Ishikawa (cell line): Measurements from ENCODE around the gene EBPL.

Experiments
- CEBPB ChIP-seq: IDR thresholded peaks from 2 replicates; pipeline ENCODE4 v1.6.1; 2012
- CREB1 ChIP-seq: IDR thresholded peaks from 2 replicates; pipeline ENCODE4 v1.6.1; 2012; ENCODE audit warnings: low read depth
- EGR1 ChIP-seq: IDR thresholded peaks from 2 replicates; pipeline ENCODE4 v1.6.1; 2012
- EP300 ChIP-seq: IDR thresholded peaks from 2 replicates; pipeline ENCODE4 v1.6.1; 2012; ENCODE audit warnings: borderline replicate concordance
- FOXM1 ChIP-seq: IDR thresholded peaks from 2 replicates; pipeline ENCODE4 v1.6.1; 2012; ENCODE audit warnings: low read depth, borderline replicate concordance
- MAX ChIP-seq: IDR thresholded peaks from 2 replicates; pipeline ENCODE4 v1.6.1; 2012
- NFIC ChIP-seq: IDR thresholded peaks from 2 replicates; pipeline ENCODE4 v1.6.1; 2012
- RAD21 ChIP-seq: IDR thresholded peaks from 2 replicates; pipeline ENCODE4 v1.6.1; 2012; ENCODE audit warnings: low read depth
- REST ChIP-seq: IDR thresholded peaks from 2 replicates; pipeline ENCODE4 v1.6.1; 2012; ENCODE audit warnings: low read depth, mild to moderate bottlenecking
- TAF1 ChIP-seq: IDR thresholded peaks from 2 replicates; pipeline ENCODE4 v1.6.1; 2012; ENCODE audit warnings: low read depth, mild to moderate bottlenecking
- TCF12 ChIP-seq: IDR thresholded peaks from 2 replicates; pipeline ENCODE4 v1.6.1; 2012; ENCODE audit warnings: low read depth
- TEAD4 ChIP-seq: IDR thresholded peaks from 2 replicates; pipeline ENCODE4 v1.6.1; 2012
- USF1 ChIP-seq: IDR thresholded peaks from 2 replicates; pipeline ENCODE4 v1.6.1; 2012
- YY1 ChIP-seq: IDR thresholded peaks from 2 replicates; pipeline ENCODE4 v1.6.1; 2012; ENCODE audit warnings: low read depth
- ZBTB7A ChIP-seq: IDR thresholded peaks from 2 replicates; pipeline ENCODE4 v1.6.1; 2012; ENCODE audit warnings: low read depth

Gene EBPL

GRCh38 chr13:49629196-49629938 is 61.9 kb downstream of the EBPL start:
- no peak for TF ChIP-seq CEBPB
- TF ChIP-seq NFIC = no peak

GRCh38 chr13:49627831-49628652 is 63.2 kb downstream of the EBPL start, which contains the start of gene ARL11:
Gene ARL11, plus strand, starts transcription at chr13:49628507. Its CDS starts 1,941 bp downstream, at chr13:49630448.
- TF ChIP-seq RAD21 = no peak
- TF ChIP-seq REST = no peak
- TF ChIP-seq ZBTB7A = no peak
- TF ChIP-seq MAX = no peak
- TF ChIP-seq USF1 = no peak
- no peak for TF ChIP-seq NFIC
- TF ChIP-seq CREB1 = no peak
- TF ChIP-seq YY1 = no peak
- TF ChIP-seq FOXM1 = no peak
- no peak for TF ChIP-seq EGR1
- no peak for TF ChIP-seq TEAD4
- no peak for TF ChIP-seq EP300
- TF ChIP-seq TAF1 = no peak
- TF ChIP-seq CEBPB = no peak
- TF ChIP-seq TCF12 = no peak

GRCh38 chr13:49625392-49626079 is 65.8 kb downstream of the EBPL start:
- TF ChIP-seq TEAD4 (no peak), USF1 (no peak), FOXM1 (no peak), NFIC (no peak), REST (no peak), TAF1 (no peak), RAD21 (no peak), EGR1 (no peak), EP300 (no peak), ZBTB7A (no peak), YY1 (no peak), CREB1 (no peak), MAX (no peak), TCF12 (no peak)

- no peak for TF ChIP-seq EP300
- no peak for TF ChIP-seq USF1
- TF ChIP-seq TEAD4 = no peak
- TF ChIP-seq CEBPB = no peak
- no peak for TF ChIP-seq EGR1
- TF ChIP-seq NFIC = no peak
- TF ChIP-seq TCF12 = no peak
- no peak for TF ChIP-seq FOXM1
- TF ChIP-seq RAD21 = no peak
- TF ChIP-seq YY1 = no peak
- no peak for TF ChIP-seq MAX
- TF ChIP-seq TAF1 = no peak
- TF ChIP-seq CREB1 = no peak
- no peak for TF ChIP-seq REST
- no peak for TF ChIP-seq ZBTB7A
These were observed 67.1 kb downstream of the EBPL start for GRCh38 chr13:49624229-49624628.
